HEK293 (cell line): ENCODE data around the gene FES.

Experiments used
- CTCF ChIA-PET: fragments of 350-600 bp; formaldehyde crosslinking; extraction: SDS; loops from one replicate; lab custom pipeline; 2021; ENCODE audit warnings: antibody characterized with exemption; lab: Yijun Ruan, JAX
- POLR2A ChIA-PET: fragments of 300-600 bp; formaldehyde crosslinking; extraction: SDS; loops from one replicate; lab custom pipeline; 2020; ENCODE audit warnings: antibody characterized with exemption, inconsistent platforms; lab: Yijun Ruan, JAX
- H3K27ac ChIP-seq: fragments of 200-500 bp; sonication (Bioruptor generic); 2 replicates; pipeline ENCODE4 v1.5.1; 2014; ENCODE audit warnings: low read depth, low read length, control low read depth, inconsistent platforms; ENCODE audit errors: extremely low read depth
- H3K36me3 ChIP-seq, 2 experiments: fragments of 200-500 bp in 1 of 2; sonication (Bioruptor generic) in 1 of 2; 1 replicate in 1 of 2; 2 replicates in 1 of 2; pipeline ENCODE4 v1.5.1; 2014 to 2017; ENCODE audit warnings: inconsistent platforms in 2 of 2, low read length in 2 of 2; ENCODE audit not compliant: control insufficient read depth in 2 of 2, insufficient read depth in 1 of 2
- H3K4me1 ChIP-seq: fragments of 200-500 bp; sonication (Bioruptor generic); 2 replicates; pipeline ENCODE4 v1.5.1; 2014; ENCODE audit warnings: mild to moderate bottlenecking, low read length, inconsistent platforms; ENCODE audit not compliant: control insufficient read depth, insufficient read depth
- H3K4me3 ChIP-seq: 2 replicates; pipeline ENCODE4 v1.5.1; 2011; ENCODE audit warnings: low read depth, mild to moderate bottlenecking, control low read depth, low read length, moderate library complexity
- H3K9me3 ChIP-seq: fragments of 200-500 bp; sonication (Bioruptor generic); 2 replicates; pipeline ENCODE4 v1.5.1; 2014; ENCODE audit warnings: low read depth, low read length, inconsistent platforms; ENCODE audit not compliant: control insufficient read depth, insufficient read depth
- ELK4 ChIP-seq: IDR thresholded peaks from 2 replicates; pipeline ENCODE4 v1.6.1; 2011; ENCODE audit warnings: mild to moderate bottlenecking, low read depth, low read length, borderline replicate concordance
- GFI1B ChIP-seq: fragments of 450-650 bp; formaldehyde crosslinking; IDR thresholded peaks from 2 replicates; pipeline ENCODE4 v1.5.1; 2016; ENCODE audit warnings: missing biosample characterization, missing genetic modification characterization
- MZF1 ChIP-seq: fragments of 450-650 bp; formaldehyde crosslinking; IDR thresholded peaks from 2 replicates; pipeline ENCODE4 v1.5.1; 2017; ENCODE audit warnings: missing biosample characterization, missing genetic modification characterization, borderline replicate concordance
- OVOL3 ChIP-seq: fragments of 450-650 bp; formaldehyde crosslinking; IDR thresholded peaks from 2 replicates; pipeline ENCODE4 v1.5.1; 2016; ENCODE audit warnings: missing biosample characterization, missing genetic modification characterization
- ZBTB6 ChIP-seq: fragments of 450-650 bp; formaldehyde crosslinking; IDR thresholded peaks from 2 replicates; pipeline ENCODE4 v1.5.1; 2017; ENCODE audit warnings: missing biosample characterization, missing genetic modification characterization
- ZFP41 ChIP-seq: fragments of 450-650 bp; formaldehyde crosslinking; IDR thresholded peaks from 2 replicates; pipeline ENCODE4 v1.5.1; 2016; ENCODE audit warnings: missing biosample characterization, missing genetic modification characterization, borderline replicate concordance
- ZNF155 ChIP-seq: fragments of 450-650 bp; formaldehyde crosslinking; IDR thresholded peaks from 2 replicates; pipeline ENCODE4 v1.5.1; 2016; ENCODE audit warnings: missing biosample characterization, missing genetic modification characterization
- ZNF174 ChIP-seq: fragments of 450-650 bp; formaldehyde crosslinking; IDR thresholded peaks from 2 replicates; pipeline ENCODE4 v1.5.0; 2017; ENCODE audit warnings: missing biosample characterization, mild to moderate bottlenecking, missing genetic modification characterization
- ZNF248 ChIP-seq: fragments of 450-650 bp; formaldehyde crosslinking; IDR thresholded peaks from 2 replicates; pipeline ENCODE4 v1.5.1; 2017; ENCODE audit warnings: missing biosample characterization, missing genetic modification characterization
- ZNF350 ChIP-seq: fragments of 450-650 bp; formaldehyde crosslinking; IDR thresholded peaks from 2 replicates; pipeline ENCODE4 v1.5.0; 2017; ENCODE audit warnings: missing biosample characterization, mild to moderate bottlenecking, missing genetic modification characterization
- ZNF366 ChIP-seq: fragments of 450-650 bp; formaldehyde crosslinking; conservative IDR thresholded peaks from 2 replicates; pipeline ENCODE4 v1.5.1; 2016; ENCODE audit warnings: missing biosample characterization, missing genetic modification characterization
- ZNF398 ChIP-seq: fragments of 450-650 bp; formaldehyde crosslinking; IDR thresholded peaks from 2 replicates; pipeline ENCODE4 v1.5.1; 2017; ENCODE audit warnings: missing biosample characterization, missing genetic modification characterization
- ZNF449 ChIP-seq: fragments of 450-650 bp; formaldehyde crosslinking; IDR thresholded peaks from 2 replicates; pipeline ENCODE4 v1.5.1; 2017; ENCODE audit warnings: missing biosample characterization, mild to moderate bottlenecking, missing genetic modification characterization, moderate library complexity
- ZNF707 ChIP-seq: fragments of 450-650 bp; formaldehyde crosslinking; IDR thresholded peaks from 2 replicates; pipeline ENCODE4 v1.5.1; 2016; ENCODE audit warnings: missing biosample characterization, missing genetic modification characterization
- ZNF768 ChIP-seq: fragments of 450-650 bp; formaldehyde crosslinking; IDR thresholded peaks from 2 replicates; pipeline ENCODE4 v1.5.1; 2018; ENCODE audit warnings: missing biosample characterization, mild to moderate bottlenecking, missing genetic modification characterization
- ZSCAN30 ChIP-seq: fragments of 450-650 bp; IDR thresholded peaks from 2 replicates; pipeline ENCODE4 v1.5.1; 2018; ENCODE audit warnings: missing biosample characterization, mild to moderate bottlenecking, missing genetic modification characterization, moderate library complexity

The FES gene

GRCh38 chr15:90878660-90879059 is 5.6 kb upstream of the FES start (continued):
- no peak for TF ChIP-seq ZNF155 (tag by site-specific recombination)
- TF ChIP-seq ZNF707 (tag by site-specific recombination): no peak
- no peak for TF ChIP-seq MZF1 (tag by site-specific recombination)

- H3K27ac ChIP-seq: no peak overlapping the region
- ChIA-PET POLR2A (no interaction called here), CTCF (no interaction called here)
- H3K4me1 ChIP-seq: no peaks in the 10 kb centered on the region
- H3K9me3 ChIP-seq: no peaks in the 10 kb centered on the region
- no peak overlapping the region for H3K4me3 ChIP-seq
- peaks cover 14 to 78% of the 10 kb centered on the region in 2 experiments for H3K36me3 ChIP-seq
- TF ChIP-seq ZNF449 (peak; percentile 61; the same call in 1 of the 2 replicates), ZNF398 (no peak)
Measured at GRCh38 chr15:90879730-90880366, 4.5 kb upstream of the FES start.

- H3K9me3 ChIP-seq: no peaks in the 10 kb centered on the region
- H3K4me1 ChIP-seq: no peaks in the 10 kb centered on the region
- H3K36me3 ChIP-seq: peaks cover 10 to 75% of the 10 kb centered on the region in 2 experiments; a peak in 2 of 3 replicates
- POLR2A ChIA-PET: no interaction called here
- CTCF ChIA-PET: interaction anchor here (0.7 kb wide), 1 partner anchor 54 kb away, joined by 3 read pairs; the partner anchor contains the start of gene UNC45A
- H3K27ac ChIP-seq: no peak overlapping the region
- TF ChIP-seq GFI1B (tag by site-specific recombination): no peak
- TF ChIP-seq ZNF366 (tag by site-specific recombination): no peak
- no peak for TF ChIP-seq ZNF174 (tag by site-specific recombination)
- no peak for TF ChIP-seq OVOL3 (tag by site-specific recombination)
- no peak for TF ChIP-seq ZFP41 (tag by site-specific recombination)
- TF ChIP-seq ZNF350 (tag by site-specific recombination): no peak
- no peak for TF ChIP-seq ELK4
- TF ChIP-seq ZBTB6 (tag by site-specific recombination): no peak
- TF ChIP-seq ZSCAN30 (tag by site-specific recombination): no peak
- TF ChIP-seq ZNF768 (tag by site-specific recombination): no peak
- no peak for TF ChIP-seq ZNF248 (tag by site-specific recombination)
- no peak overlapping the region for H3K4me3 ChIP-seq
Measured at GRCh38 chr15:90880381-90881145, 3.7 kb upstream of the FES start.
